Lung (tissue), 12 donors: ENCODE data around the gene FSTL5. TPM values are rescaled to one million over a fixed set of nuclear protein-coding genes. Genes with fewer than 3 reads are reported as not detected.

ENCODE experiments used
- ATAC-seq: fragments of 200-7000 bp; cut with Tn5 transposase; one replicate; pipeline ENCODE4 v1.9.1; 2020; ENCODE audit warnings: moderate number of reproducible peaks; ENCODE audit not compliant: insufficient read depth, low FRiP score
- DNase-seq, 3 donors: peaks; one replicate each; pipeline ENCODE4 v3.0.0-alpha.2; 2013 to 2017
- H3K27ac ChIP-seq, 2 donors: one replicate each; pipeline ENCODE4 v1.5.1; 2013; ENCODE audit warnings: mild to moderate bottlenecking in 2 of 2, moderate library complexity in 2 of 2, control low read depth in 1 of 2, inconsistent platforms in 1 of 2, low read depth in 1 of 2, low read length in 1 of 2
- H3K27me3 ChIP-seq, 3 donors: one replicate each; pipeline ENCODE4 v1.5.1; 2013; ENCODE audit warnings: low read length in 2 of 3; ENCODE audit not compliant: control insufficient read depth in 3 of 3, insufficient read depth in 3 of 3
- H3K36me3 ChIP-seq, 4 donors: one replicate each; pipeline ENCODE4 v1.5.1; 2013; ENCODE audit warnings: low read length in 4 of 4, mild to moderate bottlenecking in 1 of 4, moderate library complexity in 1 of 4; ENCODE audit not compliant: control insufficient read depth in 4 of 4, insufficient read depth in 4 of 4
- H3K4me1 ChIP-seq, 5 donors: one replicate each; pipeline ENCODE4 v1.5.1; 2013; ENCODE audit warnings: low read length in 5 of 5, mild to moderate bottlenecking in 2 of 5, moderate library complexity in 1 of 5; ENCODE audit not compliant: control insufficient read depth in 5 of 5, insufficient read depth in 5 of 5
- H3K4me3 ChIP-seq: one replicate; pipeline ENCODE4 v1.5.1; 2013; ENCODE audit warnings: mild to moderate bottlenecking, control low read depth, moderate library complexity
- H3K9ac ChIP-seq, 2 donors: one replicate each; pipeline ENCODE4 v1.5.1; 2013; ENCODE audit warnings: low read length in 2 of 2, control low read depth in 1 of 2; ENCODE audit not compliant: insufficient read depth in 1 of 2
- H3K9me3 ChIP-seq, 4 donors: one replicate each; pipeline ENCODE4 v1.5.1; 2013; ENCODE audit warnings: low read length in 3 of 4, mild to moderate bottlenecking in 1 of 4, moderate library complexity in 1 of 4; ENCODE audit not compliant: control insufficient read depth in 4 of 4, insufficient read depth in 3 of 4
- CTCF ChIP-seq: IDR thresholded peaks from 2 replicates; pipeline ENCODE4 v1.5.1; 2012; ENCODE audit warnings: mild to moderate bottlenecking; ENCODE audit errors: control extremely low read depth, extremely low read depth
- WGBS, 2 donors: extraction: QIAGEN DNeasy Blood & Tissue Kit; methylation state at CpG; one replicate each; pipeline ENCODE4 v1.1.7; 2013; 5-methylcytosine and 5-hydroxymethylcytosine counted together
- polyA plus RNA-seq, 2 donors: library from polyadenylated mRNA; stranded (reverse); fragments of 200-250 nt; gene quantifications; one replicate each; pipeline ENCODE4 v1.2.1, GENCODE V29; 2013
- total RNA-seq, 2 donors: library from RNA; depleted of rRNA in 1 of 2; stranded (reverse); fragments of >200 nt in 1 of 2; gene quantifications; one replicate each; pipeline ENCODE4 v1.2.1, GENCODE V29; 2014 to 2021
- donor health status: control.
- donor health status: control.
- donor health status: Bipolar disorder and iron deficiency.
- donor health status: healthy.
- donor health status: DM: yes; HTN: yes; CAD: no.

The FSTL5 gene
- total and polyA plus RNA-seq, 4 donors, result 0.23 TPM; not detected in 3

GRCh38 chr4:162170509-162170908, 6.7 kb upstream of the FSTL5 start:
- no peak overlapping the region for H3K9ac ChIP-seq
- H3K27me3 ChIP-seq, result peaks cover 0 to 4% (median 0%) of the 10 kb centered on the region in 3 donors
- no peak for TF ChIP-seq CTCF
- no peaks in the 10 kb centered on the region for H3K36me3 ChIP-seq
- H3K4me1 ChIP-seq, result no peaks in the 10 kb centered on the region
- 41 to 44% methylated on average over 3 of the region's 3 CpGs for WGBS, 2 donors
- no peak for ATAC-seq
- no peak overlapping the region for H3K4me3 ChIP-seq
- H3K27ac ChIP-seq, result no peak overlapping the region
- DNase-seq, result no peak
- no peaks in the 10 kb centered on the region for H3K9me3 ChIP-seq

- Histone ChIP-seq H3K4me1 (peaks cover 0 to 6% (median 4%) of the 10 kb centered on the region in 5 donors), H3K9ac (no peak overlapping the region), H3K27me3 (peaks cover 0 to 9% (median 4%) of the 10 kb centered on the region in 3 donors), H3K9me3 (peaks cover 0 to 2% (median 0%) of the 10 kb centered on the region in 4 donors), H3K36me3 (no peaks in the 10 kb centered on the region), H3K27ac (no peak overlapping the region), H3K4me3 (no peak overlapping the region)
- no peak for TF ChIP-seq CTCF
- no peak for ATAC-seq
- peak in 1 of 3 donors; percentile 8 for DNase-seq
Measured at GRCh38 chr4:162164906-162165510, 1.2 kb upstream of the FSTL5 start.

GRCh38 chr4:162162672-162163071, 1.1 kb downstream of the FSTL5 start:
- Histone ChIP-seq H3K9me3 (peaks cover 0 to 2% (median 0%) of the 10 kb centered on the region in 4 donors), H3K4me3 (no peak overlapping the region), H3K27ac (no peak overlapping the region), H3K36me3 (no peaks in the 10 kb centered on the region), H3K9ac (no peak overlapping the region), H3K27me3 (peaks cover 0 to 9% (median 4%) of the 10 kb centered on the region in 3 donors), H3K4me1 (peaks cover 0 to 6% (median 4%) of the 10 kb centered on the region in 5 donors)
- DNase-seq (no peak), ATAC-seq (no peak)
- TF ChIP-seq CTCF, result no peak
- 51 to 55% methylated on average over 2 of the region's 2 CpGs for WGBS, 2 donors

- Histone ChIP-seq H3K4me1 (no peaks in the 10 kb centered on the region), H3K9me3 (no peaks in the 10 kb centered on the region), H3K27ac (no peak overlapping the region), H3K4me3 (no peak overlapping the region), H3K36me3 (no peaks in the 10 kb centered on the region), H3K27me3 (no peaks in the 10 kb centered on the region), H3K9ac (no peak overlapping the region)
- WGBS, 2 donors, result 77 to 81% methylated on average over 2 of the region's 2 CpGs
- no peak for TF ChIP-seq CTCF
- DNase-seq, result no peak
- no peak for ATAC-seq
Measured at GRCh38 chr4:162157241-162157640, 6.6 kb downstream of the FSTL5 start.
